GM18499 (cell line): Measurements from ENCODE around the gene JUNB.
"Not testable (repeated sequence)": the region's sequence is repeated elsewhere in the genome, so short reads cannot be mapped to it uniquely, and the experiment has no call there.

ENCODE experiments used
- ATAC-seq: cut with Tn5 transposase; IDR thresholded peaks from one replicate; pipeline ENCODE4 v1.9.1; 2021; ENCODE audit warnings: moderate number of reproducible peaks; ENCODE audit not compliant: insufficient read depth, unreplicated experiment

Gene JUNB

DNA sequence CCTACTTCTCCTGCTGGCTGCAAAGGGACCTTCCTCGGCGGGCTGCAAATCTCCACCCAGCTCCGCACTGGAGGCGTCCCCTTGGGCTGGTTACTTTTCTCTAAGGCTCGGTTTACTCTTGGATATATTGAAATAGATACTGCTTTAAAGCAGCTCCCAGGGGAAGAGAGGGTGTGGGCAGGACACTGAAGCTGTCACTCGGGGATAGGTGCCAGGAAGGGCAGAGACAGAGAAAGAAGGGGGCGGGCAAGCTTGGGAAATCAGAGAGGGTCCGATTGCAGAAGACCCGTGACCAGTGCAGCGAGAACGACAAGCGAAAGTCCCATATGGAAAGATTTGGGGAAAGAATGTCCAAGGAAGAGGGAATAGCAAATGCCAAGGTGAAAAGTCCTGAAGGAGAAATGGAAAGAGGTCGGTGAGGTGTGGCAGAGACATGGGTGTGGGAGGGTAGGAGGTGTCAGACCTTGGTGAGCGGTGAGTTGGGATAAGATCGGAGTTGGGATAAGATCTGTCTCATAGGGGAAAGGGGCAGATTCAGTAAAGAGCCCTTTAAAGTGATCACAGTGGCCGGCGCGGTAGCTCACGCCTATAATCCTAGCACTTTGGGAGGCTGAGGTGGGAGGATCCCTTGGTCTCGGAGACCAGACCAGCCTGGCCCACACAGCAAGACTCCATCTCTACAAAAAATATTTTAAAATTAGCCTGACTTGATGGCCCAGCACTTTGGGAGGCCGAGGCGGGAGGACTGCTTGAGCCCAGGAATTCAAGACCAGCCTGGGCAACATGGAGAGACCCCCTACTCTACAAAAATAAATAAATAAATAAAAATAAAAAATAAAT lies 11.2 kb downstream of the JUNB start:
- no peak for ATAC-seq

DNA sequence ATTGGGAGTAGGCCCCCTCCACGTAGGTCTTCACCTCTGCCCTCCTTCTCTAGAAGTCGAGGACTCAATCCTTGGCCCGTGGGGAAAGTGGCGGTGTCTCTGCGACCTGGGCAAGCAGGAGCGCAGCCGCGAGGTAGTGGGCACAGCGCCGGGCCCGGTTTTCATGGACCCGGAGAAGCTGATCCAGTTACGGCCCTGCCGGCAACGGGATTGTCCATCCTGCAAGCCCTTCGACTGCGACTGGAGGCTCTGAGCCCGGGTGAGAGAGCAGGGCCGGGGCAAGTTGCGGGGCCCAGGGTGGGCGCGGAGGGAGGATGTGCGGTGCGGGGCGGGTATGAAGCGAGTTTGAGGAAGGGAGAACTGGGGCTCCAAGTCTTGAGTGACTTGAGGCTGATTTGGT lies 12.8 kb downstream of the JUNB start:
- no peak for ATAC-seq

DNA sequence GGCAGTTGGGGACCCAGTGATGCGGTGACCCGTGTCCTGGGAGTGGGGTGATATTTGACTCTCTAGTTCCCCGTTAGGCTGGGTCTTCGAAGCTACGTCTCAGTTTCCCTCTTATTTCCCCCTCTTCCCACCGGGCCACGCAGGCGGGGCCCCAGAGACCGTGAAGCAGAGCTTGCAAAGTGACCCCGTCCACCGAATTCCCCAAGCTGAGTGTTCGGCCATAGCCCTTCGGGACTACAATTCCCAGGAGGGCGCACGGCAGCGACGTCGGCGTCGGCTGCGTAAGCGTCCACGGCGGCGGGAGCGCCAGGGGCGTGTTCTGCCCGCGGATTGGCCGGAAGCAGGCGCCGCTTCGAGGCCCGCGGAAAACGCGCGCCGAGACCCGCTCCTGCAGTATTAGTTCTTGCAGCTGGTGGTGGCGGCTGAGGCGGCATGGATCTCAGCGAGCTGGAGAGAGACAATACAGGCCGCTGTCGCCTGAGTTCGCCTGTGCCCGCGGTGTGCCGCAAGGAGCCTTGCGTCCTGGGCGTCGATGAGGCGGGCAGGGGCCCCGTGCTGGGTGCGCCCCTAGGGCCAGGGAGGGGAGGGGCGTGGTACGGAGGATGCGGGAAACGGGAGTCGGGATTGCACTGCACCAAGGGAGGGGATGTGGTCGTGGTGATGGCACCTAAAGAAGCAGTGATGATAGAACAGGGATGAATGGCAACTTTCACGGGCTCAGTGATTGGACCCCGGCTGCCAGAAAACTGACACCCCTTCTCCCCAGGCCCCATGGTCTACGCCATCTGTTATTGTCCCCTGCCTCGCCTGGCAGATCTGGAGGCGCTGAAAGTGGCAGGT lies 15.2 kb downstream of the JUNB start, which contains the start of gene RNASEH2A:
Gene RNASEH2A (plus strand): TSS at position 343 of the 840 bp plus-strand sequence. CDS start 90 bp downstream, at position 433.
- no peak for ATAC-seq

DNA sequence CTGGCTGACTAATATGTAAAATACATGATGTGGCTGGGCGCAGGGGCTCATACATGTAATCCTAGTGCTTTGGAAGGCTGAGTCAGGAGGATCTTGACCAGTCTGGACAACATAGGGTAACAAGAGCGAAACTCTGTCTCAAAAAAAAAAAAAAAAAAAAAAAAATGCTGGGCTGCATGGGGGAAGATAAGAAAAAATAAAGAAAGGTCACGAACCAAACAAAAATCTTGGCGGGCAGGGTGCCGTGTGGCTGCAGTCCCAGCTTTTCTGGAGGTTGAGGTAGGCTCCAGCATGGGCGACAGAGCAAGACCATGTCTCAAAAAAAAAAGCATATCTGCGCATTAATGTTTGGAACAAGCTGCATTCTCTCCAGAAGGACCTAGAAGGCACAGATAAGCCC lies 23.8 kb downstream of the JUNB start:
- no peak for ATAC-seq

DNA sequence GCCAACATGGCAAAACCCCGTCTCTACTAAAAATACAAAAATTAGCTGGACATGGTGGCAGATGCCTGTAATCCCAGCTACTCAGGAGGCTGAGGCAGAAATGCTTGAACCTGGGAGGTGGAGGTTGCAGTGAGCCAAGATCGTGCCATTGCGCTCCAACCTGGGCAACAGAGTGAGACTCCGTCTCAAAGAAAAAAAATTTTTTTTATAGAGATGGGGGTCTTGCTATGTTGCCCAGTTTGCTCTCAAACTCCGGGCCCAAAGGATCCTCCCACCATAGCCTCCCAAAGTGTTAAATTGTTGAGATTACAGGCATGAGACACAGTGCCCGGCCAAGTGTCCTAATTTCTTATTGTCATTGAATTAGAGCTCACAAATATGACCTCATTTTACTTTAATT lies 25.9 kb downstream of the JUNB start:
- not testable (repeated sequence) for ATAC-seq

DNA sequence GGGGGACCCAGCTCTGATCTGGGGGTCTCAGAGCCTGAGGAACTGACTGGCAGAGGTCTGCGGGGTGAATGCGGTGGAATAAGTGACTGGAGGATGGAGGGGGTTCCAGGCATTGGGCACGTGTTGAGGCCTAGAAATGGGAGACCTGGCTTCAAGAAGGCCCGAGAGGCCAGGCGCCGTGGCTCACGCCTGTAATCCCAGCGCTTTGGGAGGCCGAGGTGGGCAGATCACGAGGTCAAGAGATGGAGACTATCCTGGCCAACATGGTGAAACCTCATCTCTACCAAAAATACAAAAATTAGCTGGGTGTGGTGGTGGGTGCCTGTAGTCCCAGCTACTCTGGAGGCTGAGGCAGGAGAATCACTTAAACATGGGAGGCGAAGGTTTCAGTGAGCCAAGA lies 26.5 kb downstream of the JUNB start:
- ATAC-seq, result not testable (repeated sequence)

DNA sequence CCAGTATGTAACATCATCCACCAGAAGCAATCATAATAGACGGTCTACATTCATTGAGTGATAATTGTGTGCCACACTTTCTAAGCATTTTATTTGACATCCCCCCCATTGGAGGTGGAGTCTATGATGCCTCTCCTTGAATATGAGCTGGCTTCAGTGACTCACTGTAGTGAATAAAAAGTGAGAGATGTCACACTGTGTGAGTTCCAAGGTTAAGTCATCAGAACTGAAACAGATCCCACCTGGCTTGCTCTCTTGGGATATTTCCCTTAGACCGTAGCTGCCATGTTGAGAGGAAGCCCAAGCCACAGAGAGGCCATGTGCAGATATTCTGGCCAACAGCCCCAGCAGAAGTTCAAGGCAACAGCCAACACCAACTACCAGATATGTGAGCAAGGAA lies 30.5 kb downstream of the JUNB start:
- ATAC-seq, result no peak

DNA sequence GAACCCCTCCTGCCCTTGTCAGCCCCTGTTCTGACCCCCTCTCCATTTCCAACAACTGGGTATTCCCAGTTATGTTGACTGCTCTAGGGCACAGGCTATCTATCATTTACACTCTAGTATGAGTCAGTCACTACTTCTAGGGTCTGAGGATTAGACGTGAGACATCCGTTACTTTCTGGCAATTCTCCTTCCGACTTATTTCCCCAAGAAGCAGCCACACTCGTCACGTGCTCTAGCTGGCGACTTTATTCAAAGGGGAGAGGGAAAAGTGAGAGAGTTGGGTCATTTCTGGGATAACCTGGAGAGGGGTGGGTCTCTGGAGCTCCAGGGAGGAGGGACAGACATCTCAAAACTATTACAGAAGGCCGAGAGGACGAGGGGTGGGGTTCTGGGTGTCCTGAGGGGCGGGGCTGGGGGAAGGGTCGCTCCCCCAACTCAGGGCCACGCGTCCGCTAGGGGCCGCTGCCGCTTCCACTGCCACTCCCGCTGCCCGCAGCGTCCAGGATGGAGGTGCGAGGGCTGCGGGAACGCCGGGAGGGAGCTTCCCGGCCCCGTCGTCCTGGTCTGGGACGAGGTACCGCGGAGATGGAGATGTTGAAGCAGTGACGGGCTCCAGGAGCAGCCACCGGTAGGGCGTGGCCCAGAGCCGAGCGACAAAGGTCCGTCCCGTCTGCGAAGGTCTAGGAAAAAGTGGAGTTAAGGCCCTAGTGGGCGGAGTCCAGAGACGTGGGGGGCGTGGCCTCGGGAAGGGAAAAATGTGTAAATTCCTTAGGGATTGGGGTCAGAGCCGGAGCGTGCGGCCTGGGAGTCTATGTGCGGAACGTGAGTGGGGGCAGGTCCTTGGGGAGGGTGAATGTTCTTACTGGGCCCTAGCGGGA lies 34.2 kb downstream of the JUNB start:
- no peak for ATAC-seq

DNA sequence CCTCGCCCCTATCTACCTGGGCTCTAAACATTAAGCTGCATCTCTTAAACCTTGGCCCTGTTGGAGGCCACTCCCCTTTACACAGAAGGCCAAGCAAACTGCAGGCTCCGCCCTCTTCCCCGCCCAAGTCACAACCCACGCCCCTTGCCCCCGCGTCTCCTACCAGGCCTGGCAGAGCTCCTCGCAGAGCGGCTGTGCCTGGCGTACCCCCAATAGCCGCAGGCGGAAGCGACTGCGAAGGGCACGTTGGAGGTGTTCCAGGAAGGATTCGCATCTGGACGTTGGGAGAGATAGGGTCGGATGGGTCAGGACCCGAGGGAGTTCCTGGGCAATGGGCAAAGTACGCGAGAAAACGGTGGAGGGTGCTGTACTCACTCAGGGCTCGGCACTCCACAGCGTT lies 37.2 kb downstream of the JUNB start:
- ATAC-seq, result no peak

DNA sequence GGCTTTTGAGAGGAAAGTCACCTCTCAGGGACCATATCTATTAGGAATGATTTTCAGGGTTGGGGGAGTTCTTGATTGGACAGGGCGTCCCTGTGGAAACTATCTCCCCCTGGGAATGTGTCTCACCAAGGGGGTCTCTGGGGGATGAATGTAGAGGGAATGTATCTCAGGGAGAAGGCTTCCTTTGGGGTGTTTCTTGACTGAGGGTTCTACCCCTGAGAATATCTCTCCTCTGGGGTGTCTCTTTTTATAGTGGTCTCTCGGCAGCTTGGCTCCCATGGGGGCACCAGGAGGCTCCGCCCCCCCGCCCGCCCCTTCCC lies 42.1 kb downstream of the JUNB start:
- no peak for ATAC-seq

DNA sequence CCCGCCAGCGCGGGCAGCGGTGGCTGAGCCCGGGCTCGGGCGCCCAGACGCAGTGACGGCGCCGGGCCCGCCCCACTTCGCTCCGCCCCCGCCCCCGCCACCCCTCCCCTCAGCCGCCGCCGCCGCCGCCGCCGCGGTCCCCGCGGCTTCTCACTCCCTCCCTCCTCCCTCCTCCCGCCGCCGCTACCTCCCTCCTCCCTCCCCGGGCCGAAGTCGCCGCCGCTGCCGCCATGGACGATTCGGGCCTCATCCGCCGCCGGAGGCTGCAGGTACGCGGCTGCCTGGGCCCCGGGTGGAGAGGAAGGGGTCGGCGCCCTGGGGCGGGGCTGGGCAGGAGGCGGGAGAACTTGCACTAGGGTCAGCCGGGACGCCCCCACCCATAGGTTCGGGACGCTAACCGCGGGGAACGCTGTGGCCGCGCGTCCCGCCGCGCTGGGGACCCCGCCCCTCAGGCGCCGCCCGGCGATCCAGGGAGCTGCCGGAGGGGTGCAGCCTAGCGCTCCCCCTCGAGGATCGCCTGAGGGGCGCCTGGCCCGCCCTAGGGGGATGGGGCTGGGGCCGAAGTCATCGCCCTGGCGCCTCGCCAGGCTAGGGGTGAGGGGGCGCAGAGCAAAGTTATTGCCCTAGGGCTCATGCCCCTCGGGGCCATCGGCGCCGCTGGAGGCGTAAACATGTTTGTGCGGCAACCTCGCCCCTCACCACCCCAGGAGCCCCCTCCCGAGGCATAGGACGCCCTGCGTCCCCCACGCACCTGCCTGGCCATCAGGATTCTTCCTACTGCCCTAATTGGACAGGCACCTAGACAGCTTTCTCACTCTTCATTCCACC lies 42.7 kb downstream of the JUNB start:
- no peak for ATAC-seq

DNA sequence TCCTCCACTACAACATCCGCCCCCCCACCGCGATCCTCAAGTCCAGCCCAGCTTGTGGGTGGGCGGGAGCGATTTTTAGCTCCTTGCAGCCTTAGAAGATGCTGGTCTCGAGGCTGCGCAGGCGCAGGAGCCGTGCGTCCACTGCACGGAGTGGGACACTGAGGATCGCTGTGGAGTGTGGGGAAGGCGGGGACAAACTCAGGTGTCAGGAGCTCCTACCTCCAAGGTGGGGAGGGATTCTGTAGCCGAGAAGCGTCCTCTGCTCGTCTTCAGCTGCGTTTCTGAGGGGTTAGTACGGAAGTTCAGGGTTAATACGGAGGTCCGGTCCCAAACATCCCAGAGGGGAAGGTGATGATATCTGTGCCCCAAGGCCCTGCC lies 43.3 kb downstream of the JUNB start, which contains the start of gene RTBDN:
Gene RTBDN (minus strand): TSS at position 14 of the 378 bp plus-strand sequence. CDS start 4,600 bp downstream, outside the sequence.
- no peak for ATAC-seq

DNA sequence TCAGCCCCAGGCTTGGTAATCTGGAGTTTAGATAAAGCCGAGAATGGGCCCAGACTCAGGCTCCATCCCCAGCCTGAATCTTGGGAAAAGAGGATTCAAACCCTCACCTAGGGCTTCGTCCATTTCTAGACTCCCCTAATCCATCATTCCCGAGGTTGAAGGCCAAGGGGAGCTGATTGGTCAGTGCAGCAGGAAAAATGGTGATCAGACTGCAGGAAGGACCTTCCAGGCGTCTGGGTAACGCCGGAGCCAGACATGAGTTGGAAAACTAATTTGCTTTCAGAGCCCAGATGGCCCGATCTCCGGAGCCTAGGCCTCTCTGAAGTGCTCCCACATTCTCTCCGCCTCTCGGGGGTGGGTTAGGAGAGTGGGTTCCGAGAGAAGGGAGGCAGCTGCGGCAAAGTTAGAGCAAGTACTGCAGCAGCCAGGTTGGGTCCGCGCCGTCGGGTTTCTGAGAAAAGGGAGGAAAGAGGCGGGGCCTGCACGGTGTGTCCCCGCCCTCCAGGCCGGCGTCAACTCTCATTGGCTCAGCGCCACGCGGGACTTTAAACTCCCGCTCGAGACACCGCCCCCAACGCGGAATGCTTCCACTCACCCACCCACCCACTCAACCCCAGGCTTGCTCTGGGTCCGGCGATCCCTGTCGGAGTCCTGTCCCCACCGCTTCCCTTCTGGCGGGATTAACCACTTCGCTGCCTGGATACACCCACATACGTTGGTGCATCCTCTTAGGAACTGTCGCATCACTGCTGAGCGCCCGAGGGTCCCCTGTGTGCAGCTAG lies 43.9 kb downstream of the JUNB start:
- no peak for ATAC-seq

DNA sequence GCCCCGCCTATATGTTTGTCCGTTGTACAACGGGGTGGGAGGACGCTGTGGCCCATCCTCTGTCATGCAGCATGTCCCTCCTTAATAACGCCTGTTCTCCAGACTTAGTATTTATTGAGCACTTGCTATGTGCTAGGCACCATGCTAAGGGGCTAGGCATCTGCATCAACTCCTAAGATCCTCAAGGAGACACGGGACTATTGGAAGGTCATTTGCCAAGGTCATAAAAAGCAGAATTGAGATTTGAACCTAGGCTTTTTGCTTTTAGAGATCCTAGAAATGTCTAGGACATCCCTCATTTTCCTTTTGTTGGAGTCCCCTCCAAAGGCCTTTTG lies 45.2 kb downstream of the JUNB start:
- ATAC-seq, result no peak

DNA sequence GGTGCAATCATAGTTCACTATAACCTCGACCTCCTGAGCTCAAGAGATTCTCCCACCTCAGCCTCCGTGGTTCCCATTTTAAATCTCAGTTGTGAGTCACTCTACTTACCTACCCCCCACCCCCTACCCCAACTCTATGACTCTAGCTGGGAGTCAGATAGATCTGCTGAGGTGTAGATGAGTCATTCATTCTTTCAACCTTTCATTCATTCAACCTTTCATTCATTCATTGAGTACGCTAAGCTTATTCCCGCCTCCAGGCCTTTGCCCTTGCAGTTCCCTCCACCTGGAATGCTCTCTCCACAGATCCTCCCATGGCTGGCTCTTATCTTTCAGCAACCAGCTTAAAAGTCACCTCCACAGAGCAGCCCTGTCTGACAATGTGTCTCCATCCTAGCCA lies 45.9 kb downstream of the JUNB start:
- ATAC-seq, result no peak

DNA sequence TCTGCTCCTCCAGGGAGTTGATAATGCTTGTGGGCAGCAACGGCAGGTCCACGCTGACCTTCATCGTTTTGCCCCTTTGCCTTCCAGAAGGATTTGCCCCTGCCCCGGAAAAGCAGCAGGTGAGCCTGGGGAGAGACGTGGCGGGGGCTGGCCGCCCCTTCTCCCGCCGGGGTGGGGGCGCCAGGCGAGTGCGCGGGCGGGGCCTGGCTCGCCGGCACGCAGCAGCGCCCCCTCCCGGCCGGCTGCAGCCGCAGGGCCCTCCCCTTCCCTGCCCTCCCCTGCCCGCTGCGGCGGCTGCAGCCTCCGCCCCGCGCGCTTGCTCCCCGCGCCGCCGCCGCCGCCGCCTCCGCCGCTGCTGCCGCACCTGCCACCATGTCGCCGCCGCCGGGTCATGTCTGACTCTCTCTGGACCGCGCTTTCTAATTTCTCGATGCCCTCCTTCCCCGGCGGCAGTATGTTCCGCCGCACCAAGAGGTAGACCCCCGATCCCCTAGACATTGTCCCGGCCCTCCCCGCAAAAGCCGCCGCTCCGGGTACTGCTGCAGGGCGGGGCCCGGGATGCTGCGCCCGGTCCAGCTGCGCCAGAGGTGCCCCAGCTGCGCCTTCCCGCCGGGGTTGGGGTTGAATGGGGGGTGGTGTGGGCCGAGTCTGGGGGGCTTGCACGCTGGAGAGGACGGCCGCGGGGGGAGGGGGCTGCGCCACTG lies 47.0 kb downstream of the JUNB start, which contains the start of gene MAST1:
Gene MAST1 (plus strand): TSS at position 334 of the 704 bp plus-strand sequence. CDS start 58 bp downstream, at position 392.
- ATAC-seq, result no peak

DNA sequence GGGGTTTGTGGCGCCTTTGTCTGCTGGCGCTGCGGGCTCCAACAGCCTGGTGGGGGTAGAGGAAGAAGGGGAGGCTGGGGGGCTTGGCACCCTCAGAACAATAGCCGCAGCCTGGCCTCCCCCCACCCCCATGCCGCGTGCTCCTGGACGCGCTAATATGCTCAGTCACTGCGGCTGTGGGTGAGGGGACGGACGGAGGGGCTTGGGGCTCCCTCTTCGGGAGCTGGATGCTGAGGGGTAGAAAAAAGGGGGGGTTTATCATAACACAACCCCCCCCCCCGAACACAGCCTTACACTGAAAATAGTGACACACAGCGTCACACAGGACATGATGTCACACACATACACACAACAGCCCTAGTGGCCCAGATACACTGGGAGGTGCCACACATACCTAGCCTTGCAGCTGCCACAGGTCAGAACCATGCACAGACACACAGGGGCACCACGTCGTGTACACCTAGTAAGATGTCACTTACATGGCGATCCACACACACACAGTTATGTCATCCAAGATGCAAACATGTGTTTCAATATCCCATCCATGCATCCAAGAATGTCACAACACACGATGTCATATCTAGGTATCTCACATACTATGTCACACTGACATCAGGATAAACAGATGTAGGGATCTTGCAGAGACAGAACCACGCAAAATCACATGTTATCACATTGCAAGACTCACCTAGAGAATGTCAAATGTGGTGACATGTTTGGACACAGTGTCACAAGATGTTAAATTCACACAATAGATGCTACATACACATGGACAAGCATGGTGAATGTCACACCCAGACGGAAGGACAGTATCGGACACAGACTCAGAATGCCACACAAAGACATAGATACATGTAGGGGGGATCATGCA lies 47.8 kb downstream of the JUNB start:
- ATAC-seq, result no peak
